HepG2 (cell line): ENCODE results near the gene TTC24. TPM values are rescaled to one million over a fixed set of nuclear protein-coding genes. Genes with fewer than 3 reads are reported as not detected.

ENCODE experiments used
- ATF7-NPFF ChIP-seq: sonication (generic); formaldehyde crosslinking; IDR thresholded peaks from 2 replicates; pipeline ENCODE4 v1.8.1; 2023; ENCODE audit warnings: mild to moderate bottlenecking, low read depth, missing genetic modification reagents, moderate library complexity
- EED ChIP-seq: sonication (generic); formaldehyde crosslinking; IDR thresholded peaks from 2 replicates; pipeline ENCODE4 v1.5.0; 2020; ENCODE audit warnings: mild to moderate bottlenecking, missing genetic modification reagents
- EZH2 ChIP-seq: conservative IDR thresholded peaks from 2 replicates; pipeline ENCODE4 v1.6.1; 2012; ENCODE audit warnings: mild to moderate bottlenecking, low read depth, low read length, moderate library complexity
- FOXA1 ChIP-seq, 2 experiments: fragments of 450-650 bp in 1 of 2; sonication (generic) in 1 of 2; formaldehyde crosslinking in 1 of 2; IDR thresholded peaks; 2 replicates each; pipeline versions ENCODE4 v1.4.0 to v1.6.1; 2016 to 2020; ENCODE audit warnings: missing genetic modification reagents in 1 of 2
- KDM3A ChIP-seq: IDR thresholded peaks from 2 replicates; pipeline ENCODE4 v1.6.1; 2018; ENCODE audit warnings: low read depth, missing compliant biosample characterization
- NCOA5 ChIP-seq: sonication (generic); formaldehyde crosslinking; IDR thresholded peaks from 2 replicates; pipeline ENCODE4 v1.4.0; 2020; ENCODE audit warnings: missing genetic modification reagents
- NFE2L1 ChIP-seq: sonication (generic); formaldehyde crosslinking; IDR thresholded peaks from 2 replicates; pipeline ENCODE4 v1.4.0; 2020; ENCODE audit warnings: missing genetic modification reagents, mild to moderate bottlenecking, borderline replicate concordance
- NR2F1 ChIP-seq, 2 experiments: fragments of 450-650 bp in 1 of 2; formaldehyde crosslinking in 1 of 2; IDR thresholded peaks; 2 replicates each; pipeline versions ENCODE4 v1.5.0 to v1.6.1; 2016 to 2020; ENCODE audit warnings: mild to moderate bottlenecking in 1 of 2, missing compliant biosample characterization in 1 of 2, missing genetic modification reagents in 1 of 2, moderate library complexity in 1 of 2
- POLR2AphosphoS5 ChIP-seq: IDR thresholded peaks from 2 replicates; pipeline ENCODE4 v1.6.1; 2012; ENCODE audit warnings: low read depth, low read length
- SRSF1 ChIP-seq: fragments of 200-400 bp; formaldehyde crosslinking; optimal IDR thresholded peaks from 2 replicates; pipeline ENCODE3; 2017; ENCODE audit warnings: mild to moderate bottlenecking, low read depth, low read length, moderate library complexity
- TFAP4 ChIP-seq: sonication (generic); IDR thresholded peaks from 2 replicates; pipeline ENCODE4 v1.6.1; 2016; ENCODE audit warnings: low read depth, borderline replicate concordance
- TSC22D2 ChIP-seq: sonication (generic); formaldehyde crosslinking; IDR thresholded peaks from 2 replicates; pipeline ENCODE4 v1.5.1; 2020; ENCODE audit warnings: missing genetic modification reagents, mild to moderate bottlenecking, borderline replicate concordance
- ZNF280B ChIP-seq: sonication (generic); formaldehyde crosslinking; IDR thresholded peaks from 2 replicates; pipeline ENCODE4 v1.5.0; 2020; ENCODE audit warnings: missing genetic modification reagents, mild to moderate bottlenecking, borderline replicate concordance
- ZNF282 ChIP-seq: fragments of 450-650 bp; IDR thresholded peaks from 2 replicates; pipeline ENCODE4 v1.6.1; 2018; ENCODE audit not compliant: partially characterized antibody
- ZNF629 ChIP-seq: sonication (generic); formaldehyde crosslinking; conservative IDR thresholded peaks from 2 replicates; pipeline ENCODE4 v1.5.0; 2020; ENCODE audit warnings: missing genetic modification reagents
- ZNF652 ChIP-seq: IDR thresholded peaks from 2 replicates; pipeline ENCODE4 v1.6.1; 2016; ENCODE audit warnings: low read depth, borderline replicate concordance
- ZNF737 ChIP-seq: sonication (generic); formaldehyde crosslinking; IDR thresholded peaks from 2 replicates; pipeline ENCODE4 v1.5.0; 2020; ENCODE audit warnings: missing genetic modification reagents, mild to moderate bottlenecking, borderline replicate concordance
- ZNF841 ChIP-seq: sonication (generic); formaldehyde crosslinking; IDR thresholded peaks from 2 replicates; pipeline ENCODE4 v1.8.1; 2023; ENCODE audit warnings: missing genetic modification reagents, borderline replicate concordance
- ZNF850 ChIP-seq: sonication (generic); formaldehyde crosslinking; conservative IDR thresholded peaks from 2 replicates; pipeline ENCODE4 v1.9.0; 2021; ENCODE audit warnings: mild to moderate bottlenecking, missing genetic modification reagents
- ZNF878 ChIP-seq: sonication (generic); formaldehyde crosslinking; IDR thresholded peaks from 2 replicates; pipeline ENCODE4 v1.8.1; 2023; ENCODE audit warnings: mild to moderate bottlenecking, missing genetic modification reagents, moderate library complexity
- polyA plus RNA-seq, 8 experiments: library from polyadenylated mRNA; depleted of rRNA in 3 of 8; stranded (reverse) in 7 of 8; unstranded in 1 of 8; fragments of >200 nt; fragmentation: Illumina TruSeq in 4 of 8; extraction: Trizol in 4 of 8; gene quantifications; 2 replicates each; pipeline versions ENCODE4 v1.2.1 to v1.2.3, GENCODE V29; 2011 to 2016; ENCODE audit warnings: low read depth in 4 of 8, missing spikeins in 1 of 8, mixed read lengths in 1 of 8; ENCODE audit not compliant: insufficient read depth in 1 of 8
- total RNA-seq, 5 experiments: library from RNA; depleted of rRNA; stranded (reverse); fragments of >200 nt; fragmentation: Illumina TruSeq; extraction: Trizol; gene quantifications; 2 replicates each; pipeline ENCODE4 v1.2.3, GENCODE V29; 2016; ENCODE audit warnings: low read depth in 1 of 5
- TF ChIP-seq, protein P1 (sequence below), 2 experiments: sonication (generic) in 1 of 2; formaldehyde crosslinking in 1 of 2; IDR thresholded peaks; 2 replicates each; pipeline versions ENCODE4 v1.6.1 to v1.9.0; 2014 to 2022; ENCODE audit warnings: antibody characterized with exemption in 1 of 2, borderline replicate concordance in 1 of 2, inconsistent platforms in 1 of 2, low read depth in 1 of 2, missing genetic modification reagents in 1 of 2

TTC24 gene
- total and polyA plus RNA-seq, 2 of the 13 experiments (the other 11 are each of a cell fraction or from before 2014, with no cell fraction given): 0.13 to 0.18 TPM

DNA sequence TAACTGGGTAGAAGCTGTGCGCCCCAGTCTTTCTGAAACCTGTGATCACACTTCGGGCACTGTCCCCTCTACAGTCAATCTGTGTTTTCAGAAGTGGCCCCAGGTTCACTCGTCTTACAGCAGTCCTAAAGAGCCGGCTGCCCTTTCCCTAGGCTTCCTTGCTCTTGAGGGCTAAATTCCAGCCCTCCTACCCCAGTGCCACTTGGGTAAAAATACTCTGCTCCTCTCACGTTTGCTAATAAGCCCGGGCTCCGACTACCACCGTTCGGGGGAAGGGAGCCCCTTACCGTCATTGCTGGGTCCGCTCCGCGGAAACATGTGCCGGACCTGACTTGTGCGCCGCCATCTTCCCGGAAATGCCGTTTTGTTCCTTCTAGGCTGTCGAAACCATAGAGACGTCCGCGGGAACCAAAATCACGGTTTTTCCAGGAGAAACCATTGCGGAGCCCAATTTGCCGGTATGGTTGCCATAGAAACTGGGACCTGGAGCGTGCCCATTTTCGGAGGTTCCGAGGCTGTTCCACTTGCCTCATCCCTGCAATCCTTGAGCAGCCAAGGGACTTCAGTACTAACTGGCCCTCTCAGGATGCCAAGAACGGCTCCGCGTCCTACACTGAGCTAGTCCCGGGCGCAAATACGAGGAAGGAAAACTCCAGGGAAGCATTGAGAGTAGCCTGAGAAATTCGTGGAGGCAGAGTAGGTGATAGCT, 21.8 kb downstream of the TTC24 start, which contains the start of gene GPATCH4 (continued):
- TF ChIP-seq ZNF629 (CRISPR knock-in tag): peak; percentile 70; the same call in 1 of the 2 replicates
- 0 out of 2 replicates have a peak, but pooled peaks have one; percentile 18 for TF ChIP-seq EED
- no peak for TF ChIP-seq ZNF841 (CRISPR knock-in tag)
- no peak for TF ChIP-seq FOXA1 (IDR thresholded peaks at IDR 0.05)
- TF ChIP-seq FOXA1 (CRISPR knock-in tag; IDR thresholded peaks at IDR 0.05): no peak
- no peak for TF ChIP-seq ZNF282
- no peak for TF ChIP-seq NFE2L1 (CRISPR knock-in tag)
- TF ChIP-seq ZNF280B (CRISPR knock-in tag): 0 out of 2 replicates have a peak, but pooled peaks have one; percentile 33
- TF ChIP-seq SRSF1: no peak
- TF ChIP-seq NCOA5 (CRISPR knock-in tag): no peak
- 0 out of 2 replicates have a peak, but pooled peaks have one; percentile 33 for TF ChIP-seq KDM3A (CRISPR knock-in tag)
- TF ChIP-seq NR2F1 (CRISPR knock-in tag; IDR thresholded peaks at IDR 0.05): no peak
- TF ChIP-seq EZH2: no peak
- 0 out of 2 replicates have a peak, but pooled peaks have one; percentile 13 for TF ChIP-seq TFAP4
- no peak for TF ChIP-seq TSC22D2 (CRISPR knock-in tag)
- TF ChIP-seq ZNF878 (CRISPR knock-in tag): no peak; the same call in 1 of the 2 replicates
- TF ChIP-seq ZNF737: peak; percentile 95; the same call in 1 of the 2 replicates
- TF ChIP-seq ATF7-NPFF (CRISPR knock-in tag): no peak
- no peak for TF ChIP-seq ZNF652 (CRISPR knock-in tag)
- TF ChIP-seq ZNF850: no peak
- peak; percentile 93 for TF ChIP-seq POLR2AphosphoS5
- TF ChIP-seq, protein P1, sequence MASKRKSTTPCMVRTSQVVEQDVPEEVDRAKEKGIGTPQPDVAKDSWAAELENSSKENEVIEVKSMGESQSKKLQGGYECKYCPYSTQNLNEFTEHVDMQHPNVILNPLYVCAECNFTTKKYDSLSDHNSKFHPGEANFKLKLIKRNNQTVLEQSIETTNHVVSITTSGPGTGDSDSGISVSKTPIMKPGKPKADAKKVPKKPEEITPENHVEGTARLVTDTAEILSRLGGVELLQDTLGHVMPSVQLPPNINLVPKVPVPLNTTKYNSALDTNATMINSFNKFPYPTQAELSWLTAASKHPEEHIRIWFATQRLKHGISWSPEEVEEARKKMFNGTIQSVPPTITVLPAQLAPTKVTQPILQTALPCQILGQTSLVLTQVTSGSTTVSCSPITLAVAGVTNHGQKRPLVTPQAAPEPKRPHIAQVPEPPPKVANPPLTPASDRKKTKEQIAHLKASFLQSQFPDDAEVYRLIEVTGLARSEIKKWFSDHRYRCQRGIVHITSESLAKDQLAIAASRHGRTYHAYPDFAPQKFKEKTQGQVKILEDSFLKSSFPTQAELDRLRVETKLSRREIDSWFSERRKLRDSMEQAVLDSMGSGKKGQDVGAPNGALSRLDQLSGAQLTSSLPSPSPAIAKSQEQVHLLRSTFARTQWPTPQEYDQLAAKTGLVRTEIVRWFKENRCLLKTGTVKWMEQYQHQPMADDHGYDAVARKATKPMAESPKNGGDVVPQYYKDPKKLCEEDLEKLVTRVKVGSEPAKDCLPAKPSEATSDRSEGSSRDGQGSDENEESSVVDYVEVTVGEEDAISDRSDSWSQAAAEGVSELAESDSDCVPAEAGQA (IDR thresholded peaks at IDR 0.05; ENCODE audit: low read depth): peak; percentile 72
- TF ChIP-seq, protein P1 (CRISPR knock-in tag; IDR thresholded peaks at IDR 0.05; ENCODE audit: borderline replicate concordance): no peak
